Measurements from ENCODE around the gene C19orf38.

GRCh38 chr19:10805065-10805757 is 43.0 kb upstream of the C19orf38 start:
- no peak for TF ChIP-seq MAX (IDR thresholded peaks at IDR 0.05; ENCODE audit: low read depth)
- TF ChIP-seq, protein P1, sequence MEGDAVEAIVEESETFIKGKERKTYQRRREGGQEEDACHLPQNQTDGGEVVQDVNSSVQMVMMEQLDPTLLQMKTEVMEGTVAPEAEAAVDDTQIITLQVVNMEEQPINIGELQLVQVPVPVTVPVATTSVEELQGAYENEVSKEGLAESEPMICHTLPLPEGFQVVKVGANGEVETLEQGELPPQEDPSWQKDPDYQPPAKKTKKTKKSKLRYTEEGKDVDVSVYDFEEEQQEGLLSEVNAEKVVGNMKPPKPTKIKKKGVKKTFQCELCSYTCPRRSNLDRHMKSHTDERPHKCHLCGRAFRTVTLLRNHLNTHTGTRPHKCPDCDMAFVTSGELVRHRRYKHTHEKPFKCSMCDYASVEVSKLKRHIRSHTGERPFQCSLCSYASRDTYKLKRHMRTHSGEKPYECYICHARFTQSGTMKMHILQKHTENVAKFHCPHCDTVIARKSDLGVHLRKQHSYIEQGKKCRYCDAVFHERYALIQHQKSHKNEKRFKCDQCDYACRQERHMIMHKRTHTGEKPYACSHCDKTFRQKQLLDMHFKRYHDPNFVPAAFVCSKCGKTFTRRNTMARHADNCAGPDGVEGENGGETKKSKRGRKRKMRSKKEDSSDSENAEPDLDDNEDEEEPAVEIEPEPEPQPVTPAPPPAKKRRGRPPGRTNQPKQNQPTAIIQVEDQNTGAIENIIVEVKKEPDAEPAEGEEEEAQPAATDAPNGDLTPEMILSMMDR (IDR thresholded peaks at IDR 0.05) = no peak
